ENCODE results near the gene MAPKAPK3. TPM values are rescaled to one million over a fixed set of nuclear protein-coding genes. Genes with fewer than 3 reads are reported as not detected.
A peak's percentile ranks its signal among the peaks of the same experiment; 100 is the strongest.

The MAPKAPK3 gene
- total RNA-seq, 1 donor from 2014 or later, result 35.9 TPM

DNA sequence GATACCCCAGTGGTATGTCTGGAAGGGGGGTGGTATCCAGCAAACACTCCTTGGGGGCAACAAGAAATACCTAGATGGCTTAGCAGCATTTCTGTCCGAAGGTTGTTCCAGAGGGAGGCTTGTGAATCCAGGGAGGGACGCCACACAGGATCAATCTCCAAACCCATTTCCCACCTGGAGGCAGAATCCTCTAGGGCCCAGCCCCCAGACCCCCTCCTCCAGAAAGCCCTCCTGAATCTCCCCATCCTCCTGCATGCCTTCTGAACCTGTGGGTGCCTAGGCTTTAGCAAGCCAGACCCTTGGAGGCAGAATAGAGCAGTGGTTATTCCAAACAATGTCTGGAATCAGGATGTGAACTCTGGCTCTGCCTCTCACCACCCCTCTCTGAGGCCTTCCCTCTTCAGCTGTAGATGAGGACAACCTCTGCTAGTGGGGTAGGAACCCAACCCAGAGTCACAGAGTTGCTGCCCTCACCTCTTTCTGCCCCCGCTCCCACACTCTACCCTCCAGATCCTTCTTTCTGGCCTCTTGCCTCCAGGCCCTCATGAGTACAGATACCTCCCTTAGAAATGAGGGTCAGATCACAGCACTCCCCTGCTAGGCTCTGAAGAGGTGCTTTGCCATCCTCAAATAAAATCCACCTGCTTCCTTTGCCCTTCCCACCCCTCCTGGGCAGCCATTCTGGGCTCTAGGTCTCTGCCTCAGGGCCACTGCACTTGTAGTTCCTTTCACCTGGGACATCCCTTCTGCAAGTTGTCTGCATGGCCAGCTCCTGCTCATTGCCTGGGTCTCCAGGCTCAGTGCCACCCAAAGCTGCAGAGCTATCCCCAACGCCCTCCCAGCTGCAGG is 13.5 kb upstream of the MAPKAPK3 start:
- H3K27ac Mint-ChIP-seq, result peak overlapping the region; percentile 100

DNA sequence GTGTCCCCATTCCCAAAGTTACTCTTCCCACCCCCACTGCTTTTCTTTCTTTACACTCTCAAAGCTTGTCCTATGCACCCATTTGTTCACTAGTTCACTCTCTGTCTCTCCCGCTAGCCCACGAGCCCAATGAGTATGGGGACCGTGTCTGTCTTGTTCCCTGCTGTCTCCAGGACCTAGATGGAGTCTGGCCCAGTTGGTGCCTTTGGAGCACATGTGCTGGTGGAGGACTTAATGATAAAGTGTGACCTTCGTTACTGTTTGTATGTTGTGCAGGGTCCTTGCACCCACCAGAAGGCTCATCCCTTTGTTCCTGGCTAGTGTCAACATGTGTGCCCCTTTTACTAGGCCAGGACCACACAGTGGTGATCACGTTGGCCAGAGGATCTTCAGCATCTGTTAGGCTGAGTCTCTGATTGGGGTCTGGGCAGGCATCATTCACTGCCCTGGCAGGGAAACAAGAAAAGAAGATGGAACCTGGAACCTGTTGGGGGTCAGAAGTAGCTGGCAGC is 12.8 kb upstream of the MAPKAPK3 start:
- TF ChIP-seq, protein P1, sequence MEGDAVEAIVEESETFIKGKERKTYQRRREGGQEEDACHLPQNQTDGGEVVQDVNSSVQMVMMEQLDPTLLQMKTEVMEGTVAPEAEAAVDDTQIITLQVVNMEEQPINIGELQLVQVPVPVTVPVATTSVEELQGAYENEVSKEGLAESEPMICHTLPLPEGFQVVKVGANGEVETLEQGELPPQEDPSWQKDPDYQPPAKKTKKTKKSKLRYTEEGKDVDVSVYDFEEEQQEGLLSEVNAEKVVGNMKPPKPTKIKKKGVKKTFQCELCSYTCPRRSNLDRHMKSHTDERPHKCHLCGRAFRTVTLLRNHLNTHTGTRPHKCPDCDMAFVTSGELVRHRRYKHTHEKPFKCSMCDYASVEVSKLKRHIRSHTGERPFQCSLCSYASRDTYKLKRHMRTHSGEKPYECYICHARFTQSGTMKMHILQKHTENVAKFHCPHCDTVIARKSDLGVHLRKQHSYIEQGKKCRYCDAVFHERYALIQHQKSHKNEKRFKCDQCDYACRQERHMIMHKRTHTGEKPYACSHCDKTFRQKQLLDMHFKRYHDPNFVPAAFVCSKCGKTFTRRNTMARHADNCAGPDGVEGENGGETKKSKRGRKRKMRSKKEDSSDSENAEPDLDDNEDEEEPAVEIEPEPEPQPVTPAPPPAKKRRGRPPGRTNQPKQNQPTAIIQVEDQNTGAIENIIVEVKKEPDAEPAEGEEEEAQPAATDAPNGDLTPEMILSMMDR (IDR thresholded peaks at IDR 0.05; ENCODE audit: unreplicated experiment), result no peak
- DNase-seq (ENCODE audit: low spot score in 2 of 2, unreplicated experiment in 2 of 2), result no peak
- Mint-ChIP-seq H3K4me1 (peaks cover 45% of the 10 kb centered on the region), H3K27me3 (ENCODE audit: low read depth) (no peaks in the 10 kb centered on the region), H3K36me3 (peaks cover 2% of the 10 kb centered on the region), H3K9me3 (no peaks in the 10 kb centered on the region), H3K4me3 (no peak overlapping the region), H3K27ac (peak overlapping the region; percentile 45)

More for the DNA sequence above, 13.5 kb upstream of the MAPKAPK3 start:
- no peak for DNase-seq (ENCODE audit: low spot score in 2 of 2, unreplicated experiment in 2 of 2)
- Mint-ChIP-seq H3K27me3 (ENCODE audit: low read depth) (no peaks in the 10 kb centered on the region), H3K4me1 (peaks cover 39% of the 10 kb centered on the region), H3K9me3 (no peaks in the 10 kb centered on the region), H3K4me3 (no peak overlapping the region), H3K36me3 (peaks cover 2% of the 10 kb centered on the region)
- TF ChIP-seq, protein P1 (IDR thresholded peaks at IDR 0.05; ENCODE audit: unreplicated experiment), result no peak

DNA sequence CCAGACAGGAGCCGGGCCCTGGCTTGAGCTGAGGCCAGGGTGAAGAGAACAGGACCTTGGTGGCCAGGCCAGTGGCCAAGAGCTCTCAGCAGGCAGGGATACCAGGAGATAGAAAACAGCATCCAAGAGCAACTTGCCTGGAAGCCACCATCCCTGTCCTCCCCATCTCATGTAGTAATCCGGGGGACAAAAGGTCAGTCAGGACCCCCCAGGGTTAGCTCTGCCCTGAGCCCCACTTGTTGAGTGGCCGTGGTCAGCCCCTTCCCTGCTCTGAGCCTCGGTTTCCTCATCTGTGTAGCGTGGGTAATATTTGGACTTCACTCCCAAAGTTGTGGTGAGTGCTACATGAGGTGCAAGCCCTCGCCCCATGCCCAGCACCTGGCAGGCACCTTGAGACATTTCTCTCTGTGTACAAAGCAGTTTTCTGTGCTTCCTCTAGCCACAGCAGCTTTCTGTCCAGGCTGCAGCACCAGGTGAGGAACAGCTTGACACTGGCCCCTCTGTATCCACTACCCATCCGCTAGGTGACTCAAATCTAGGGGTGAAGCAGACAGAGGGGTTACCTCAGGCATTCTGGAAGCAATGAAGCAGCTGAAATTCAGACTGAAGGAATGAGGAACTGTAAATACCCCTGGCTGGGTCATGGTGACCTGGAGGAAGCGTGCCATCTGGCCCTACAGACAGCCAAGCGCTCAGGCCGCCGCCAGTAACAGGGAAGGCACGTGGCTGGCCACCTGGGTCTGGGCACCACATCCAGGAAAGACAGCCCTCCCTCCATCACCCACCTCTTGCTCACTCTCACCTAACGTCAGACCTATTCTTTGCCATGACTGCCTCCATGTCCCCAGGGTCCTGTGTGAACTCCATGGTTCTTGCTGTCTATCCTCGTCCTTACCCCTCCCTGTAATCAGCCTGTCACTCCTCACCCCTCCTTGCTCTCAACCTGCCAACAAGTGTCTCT is 12.0 kb upstream of the MAPKAPK3 start:
- Mint-ChIP-seq H3K4me3 (no peak overlapping the region), H3K27ac (no peak overlapping the region), H3K4me1 (peaks cover 52% of the 10 kb centered on the region), H3K9me3 (no peaks in the 10 kb centered on the region), H3K36me3 (peaks cover 2% of the 10 kb centered on the region), H3K27me3 (ENCODE audit: low read depth) (no peaks in the 10 kb centered on the region)
- TF ChIP-seq, protein P1 (IDR thresholded peaks at IDR 0.05; ENCODE audit: unreplicated experiment), result no peak
- no peak for DNase-seq (ENCODE audit: low spot score in 2 of 2, unreplicated experiment in 2 of 2)

GRCh38 chr3:50605901-50606326 is 11.0 kb upstream of the MAPKAPK3 start:
- Mint-ChIP-seq H3K9me3 (no peaks in the 10 kb centered on the region), H3K4me1 (peaks cover 55% of the 10 kb centered on the region), H3K36me3 (peaks cover 2% of the 10 kb centered on the region), H3K27me3 (ENCODE audit: low read depth) (no peaks in the 10 kb centered on the region), H3K27ac (no peak overlapping the region), H3K4me3 (no peak overlapping the region)
- TF ChIP-seq, protein P1 (IDR thresholded peaks at IDR 0.05; ENCODE audit: unreplicated experiment), result no peak
- no peak for DNase-seq (ENCODE audit: low spot score in 2 of 2, unreplicated experiment in 2 of 2)

- Mint-ChIP-seq H3K9me3 (no peaks in the 10 kb centered on the region), H3K27me3 (ENCODE audit: low read depth) (no peaks in the 10 kb centered on the region), H3K27ac (no peak overlapping the region), H3K4me3 (no peak overlapping the region), H3K4me1 (peaks cover 51% of the 10 kb centered on the region), H3K36me3 (peaks cover 2% of the 10 kb centered on the region)
- no peak for DNase-seq (ENCODE audit: low spot score in 2 of 2, unreplicated experiment in 2 of 2)
- TF ChIP-seq, protein P1 (IDR thresholded peaks at IDR 0.05; ENCODE audit: unreplicated experiment), result no peak
These were observed 10.4 kb upstream of the MAPKAPK3 start for GRCh38 chr3:50606596-50606995.

Measured in mesothelial cell of epicardium (in vitro differentiated cells).